Mammary epithelial cell (primary cell): ENCODE measurements around the gene SCT.

Experiments used
- CTCF ChIP-seq, 2 donors: IDR thresholded peaks in 1 of 2; conservative IDR thresholded peaks in 1 of 2; 2 replicates each; pipeline ENCODE4 v1.5.1; 2011 to 2012; ENCODE audit warnings: inconsistent platforms in 2 of 2, low read length in 2 of 2, mild to moderate bottlenecking in 2 of 2, control low read depth in 1 of 2, low read depth in 1 of 2; ENCODE audit not compliant: insufficient read depth in 1 of 2; ENCODE audit errors: extremely low read depth in 1 of 2
- EZH2 ChIP-seq: IDR thresholded peaks from 2 replicates; pipeline ENCODE4 v1.6.1; 2012; ENCODE audit warnings: low read length, inconsistent platforms, borderline replicate concordance

DNA sequence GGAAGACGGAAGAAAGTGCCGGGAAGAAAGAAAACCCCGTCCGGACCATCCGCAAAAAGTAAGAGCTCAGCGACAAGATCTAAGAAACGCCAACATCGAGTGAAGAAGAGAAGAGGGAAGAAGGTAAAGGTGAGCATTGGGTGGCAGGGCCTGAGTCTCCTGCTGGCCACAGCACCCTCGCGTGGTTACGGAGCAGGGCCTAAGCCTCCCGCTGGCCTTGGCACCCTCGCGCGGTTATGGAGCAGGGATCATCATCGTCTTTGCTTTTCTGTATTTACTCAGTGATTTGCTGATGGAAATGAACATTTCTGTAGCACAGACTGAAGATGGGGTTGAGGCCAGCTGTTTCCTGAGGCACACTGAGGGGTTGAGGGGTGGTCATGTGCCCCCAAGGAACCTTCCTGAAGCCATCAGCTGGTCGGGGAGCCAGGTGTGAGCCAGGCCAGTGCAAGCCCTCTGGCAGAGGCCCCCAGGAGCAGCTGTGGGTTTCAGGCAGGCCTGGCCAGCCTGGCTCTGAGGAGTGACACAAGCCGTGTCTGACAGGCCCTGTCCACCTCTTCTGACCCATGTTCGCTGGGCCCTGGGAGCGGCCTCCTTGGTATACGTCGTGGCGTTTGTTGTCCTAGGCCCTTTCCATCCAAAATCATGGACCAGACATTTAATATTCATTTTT is 25.3 kb downstream of the SCT start:
- TF ChIP-seq CTCF (conservative IDR thresholded peaks at IDR 0.05 in 1 of 2, IDR thresholded peaks at IDR 0.05 in 1 of 2; ENCODE audit: extremely low read depth in 1 of 2, insufficient read depth in 1 of 2, low read depth in 1 of 2, low read length in 2 of 2) (no peak), EZH2 (no peak)
